M059J (cell line): ENCODE results near the gene OR4F17. TPM values are rescaled to one million over a fixed set of nuclear protein-coding genes. Genes with fewer than 3 reads are reported as not detected.
"Not testable (repeated sequence)": the region's sequence is repeated elsewhere in the genome, so short reads cannot be mapped to it uniquely, and the experiment has no call there.

Experiments used
- DNase-seq: peaks from one replicate; pipeline ENCODE4 v3.0.0-alpha.2; 2012; ENCODE audit warnings: low read depth
- total RNA-seq: library from RNA; depleted of rRNA; stranded (reverse); fragments of >200 nt; shearing (Covaris generic); gene quantifications from 2 replicates; pipeline ENCODE4 v1.2.3, GENCODE V29; 2014; rRNA removed

Gene OR4F17
- not detected in 2 replicates for total RNA-seq

- not testable (repeated sequence) for DNase-seq
These were observed at the start of gene OR4F17 for GRCh38 chr19:106804-107203. OR4F17 (plus strand) TSS chr19:107104; CDS start chr19:110679, 3,575 bp downstream.

GRCh38 chr19:70793-71192, 36.1 kb upstream of the OR4F17 start:
- DNase-seq, result not testable (repeated sequence)

- DNase-seq, result not testable (repeated sequence)
These were observed 24.0 kb upstream of the OR4F17 start for GRCh38 chr19:82864-83263.

- DNase-seq, result not testable (repeated sequence)
These were observed 23.3 kb upstream of the OR4F17 start for GRCh38 chr19:83626-84025.

GRCh38 chr19:90678-91077, 16.2 kb upstream of the OR4F17 start:
- not testable (repeated sequence) for DNase-seq

GRCh38 chr19:94794-95193, 12.1 kb upstream of the OR4F17 start:
- DNase-seq, result not testable (repeated sequence)

GRCh38 chr19:97647-98046, 9.3 kb upstream of the OR4F17 start:
- not testable (repeated sequence) for DNase-seq

- not testable (repeated sequence) for DNase-seq
These were observed 13.7 kb downstream of the OR4F17 start for GRCh38 chr19:120443-121140.

Other genes starting within 250 kb of the OR4F17 start
- gene PLPP2, start 184.3 kb downstream of the OR4F17 start, total RNA-seq, result 32.6 and 39.3 TPM in 2 replicates
- 9.0 and 17.9 TPM in 2 replicates for gene MIER2, start 237.7 kb downstream of the OR4F17 start, total RNA-seq